ENCODE results near the gene HOXD10. TPM values are rescaled to one million over a fixed set of nuclear protein-coding genes. Genes with fewer than 3 reads are reported as not detected.

HOXD10 gene
- total and polyA plus RNA-seq, 9 of the 15 experiments (the other 6 are each of a cell fraction or from before 2014, with no cell fraction given): not detected

GRCh38 chr2:176104316-176105077 lies 12.1 kb upstream of the HOXD10 start:
- H3K9me3 ChIP-seq (replicated peaks; ENCODE audit: control insufficient read depth, insufficient read depth, low read depth, low read length): no peaks in the 10 kb centered on the region
- in situ Hi-C loops (cut with MboI) (no loop called here), intact Hi-C loops (cut with micrococcal nuclease) (no loop called here)
- BruUV-seq (replicated peaks): no TSS peak
- peaks cover 0 to 18% of the 10 kb centered on the region in 2 experiments; a peak in 1 of 5 replicates for H3K4me1 ChIP-seq (replicated peaks in 1 of 2; ENCODE audit: control insufficient read depth in 2 of 2, insufficient read depth in 2 of 2, low read length in 2 of 2)
- peaks cover 4% of the 10 kb centered on the region; the same call in 1 of the 2 replicates for H4K20me1 ChIP-seq (replicated peaks; ENCODE audit: control insufficient read depth, insufficient read depth, low read length)
- ChIA-PET POLR2A (no interaction called here), CTCF (ENCODE audit: low intra/inter-chr PET ratio) (no interaction called here)
- FAIRE-seq: no peak
- no peak overlapping the region for H3K27ac ChIP-seq (ENCODE audit: extremely low read depth, low read depth, low read length)
- no peaks in the 10 kb centered on the region for H3K9me1 ChIP-seq (ENCODE audit: control insufficient read depth, insufficient read depth, low read length)
- peak in 1 of 4 experiments; percentile 19 for DNase-seq (ENCODE audit: extremely low read depth in 1 of 4, low spot score in 3 of 4)
- H3K4me3 ChIP-seq: no peak overlapping the region
- peak; percentile 56; the same call in 2 of the 3 replicates for ATAC-seq
- no peaks in the 10 kb centered on the region for H3K36me3 ChIP-seq (ENCODE audit: control insufficient read depth, insufficient read depth, low read length)
- WGBS (ENCODE audit: insufficient coverage, low coverage, missing lambda C conversion rate): 10% methylated on average over 50 of the region's 56 CpGs
- H3K79me2 ChIP-seq (ENCODE audit: control insufficient read depth, insufficient read depth, low read length): no peaks in the 10 kb centered on the region
- no peak overlapping the region for H3K4me2 ChIP-seq (ENCODE audit: insufficient read depth, low read length)
- no peak overlapping the region for H3K9ac ChIP-seq (ENCODE audit: insufficient read depth in 1 of 2, low read depth in 2 of 2, low read length in 2 of 2)
- H2AFZ ChIP-seq (ENCODE audit: low read depth, low read length): no peak overlapping the region
- peaks cover 45 to 68% of the 10 kb centered on the region in 2 experiments for H3K27me3 ChIP-seq (ENCODE audit: control insufficient read depth in 2 of 2, insufficient read depth in 2 of 2, low read length in 2 of 2)
- TF ChIP-seq THAP7 (CRISPR knock-in tag; IDR thresholded peaks at IDR 0.05) (no peak), E2F6 (IDR thresholded peaks at IDR 0.05; ENCODE audit: borderline replicate concordance in 1 of 2, extremely low read depth in 1 of 2, insufficient read depth in 1 of 2, insufficient read length in 1 of 2, low read depth in 1 of 2, low read length in 1 of 2, poor library complexity in 1 of 2, severe bottlenecking in 1 of 2) (no peak), ZFP30 (CRISPR knock-in tag; IDR thresholded peaks at IDR 0.05; ENCODE audit: borderline replicate concordance) (no peak), FOSL1 (tag; conservative IDR thresholded peaks at IDR 0.05) (peak; percentile 32; the same call in 1 of the 2 replicates), ZNF77 (CRISPR knock-in tag; IDR thresholded peaks at IDR 0.05) (no peak), SAP30 (IDR thresholded peaks at IDR 0.05; ENCODE audit: borderline replicate concordance, insufficient read depth, low read depth, low read length, poor library complexity, severe bottlenecking) (no peak), TARDBP (IDR thresholded peaks at IDR 0.05) (no peak), ELF4 (CRISPR knock-in tag; IDR thresholded peaks at IDR 0.05) (no peak), SIRT6 (IDR thresholded peaks at IDR 0.05; ENCODE audit: low read depth, low read length) (no peak)
- TF ChIP-seq, protein P1, sequence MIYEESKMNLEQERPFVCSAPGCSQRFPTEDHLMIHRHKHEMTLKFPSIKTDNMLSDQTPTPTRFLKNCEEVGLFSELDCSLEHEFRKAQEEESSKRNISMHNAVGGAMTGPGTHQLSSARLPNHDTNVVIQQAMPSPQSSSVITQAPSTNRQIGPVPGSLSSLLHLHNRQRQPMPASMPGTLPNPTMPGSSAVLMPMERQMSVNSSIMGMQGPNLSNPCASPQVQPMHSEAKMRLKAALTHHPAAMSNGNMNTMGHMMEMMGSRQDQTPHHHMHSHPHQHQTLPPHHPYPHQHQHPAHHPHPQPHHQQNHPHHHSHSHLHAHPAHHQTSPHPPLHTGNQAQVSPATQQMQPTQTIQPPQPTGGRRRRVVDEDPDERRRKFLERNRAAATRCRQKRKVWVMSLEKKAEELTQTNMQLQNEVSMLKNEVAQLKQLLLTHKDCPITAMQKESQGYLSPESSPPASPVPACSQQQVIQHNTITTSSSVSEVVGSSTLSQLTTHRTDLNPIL (CRISPR knock-in tag; IDR thresholded peaks at IDR 0.05): no peak
- TF ChIP-seq, protein P2, sequence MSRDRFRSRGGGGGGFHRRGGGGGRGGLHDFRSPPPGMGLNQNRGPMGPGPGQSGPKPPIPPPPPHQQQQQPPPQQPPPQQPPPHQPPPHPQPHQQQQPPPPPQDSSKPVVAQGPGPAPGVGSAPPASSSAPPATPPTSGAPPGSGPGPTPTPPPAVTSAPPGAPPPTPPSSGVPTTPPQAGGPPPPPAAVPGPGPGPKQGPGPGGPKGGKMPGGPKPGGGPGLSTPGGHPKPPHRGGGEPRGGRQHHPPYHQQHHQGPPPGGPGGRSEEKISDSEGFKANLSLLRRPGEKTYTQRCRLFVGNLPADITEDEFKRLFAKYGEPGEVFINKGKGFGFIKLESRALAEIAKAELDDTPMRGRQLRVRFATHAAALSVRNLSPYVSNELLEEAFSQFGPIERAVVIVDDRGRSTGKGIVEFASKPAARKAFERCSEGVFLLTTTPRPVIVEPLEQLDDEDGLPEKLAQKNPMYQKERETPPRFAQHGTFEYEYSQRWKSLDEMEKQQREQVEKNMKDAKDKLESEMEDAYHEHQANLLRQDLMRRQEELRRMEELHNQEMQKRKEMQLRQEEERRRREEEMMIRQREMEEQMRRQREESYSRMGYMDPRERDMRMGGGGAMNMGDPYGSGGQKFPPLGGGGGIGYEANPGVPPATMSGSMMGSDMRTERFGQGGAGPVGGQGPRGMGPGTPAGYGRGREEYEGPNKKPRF (IDR thresholded peaks at IDR 0.05; ENCODE audit: low read depth, low read length): no peak
- TF ChIP-seq, protein P3, sequence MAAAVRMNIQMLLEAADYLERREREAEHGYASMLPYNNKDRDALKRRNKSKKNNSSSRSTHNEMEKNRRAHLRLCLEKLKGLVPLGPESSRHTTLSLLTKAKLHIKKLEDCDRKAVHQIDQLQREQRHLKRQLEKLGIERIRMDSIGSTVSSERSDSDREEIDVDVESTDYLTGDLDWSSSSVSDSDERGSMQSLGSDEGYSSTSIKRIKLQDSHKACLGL (CRISPR knock-in tag; IDR thresholded peaks at IDR 0.05; ENCODE audit: borderline replicate concordance, poor library complexity, severe bottlenecking): no peak
- TF ChIP-seq, protein P4, sequence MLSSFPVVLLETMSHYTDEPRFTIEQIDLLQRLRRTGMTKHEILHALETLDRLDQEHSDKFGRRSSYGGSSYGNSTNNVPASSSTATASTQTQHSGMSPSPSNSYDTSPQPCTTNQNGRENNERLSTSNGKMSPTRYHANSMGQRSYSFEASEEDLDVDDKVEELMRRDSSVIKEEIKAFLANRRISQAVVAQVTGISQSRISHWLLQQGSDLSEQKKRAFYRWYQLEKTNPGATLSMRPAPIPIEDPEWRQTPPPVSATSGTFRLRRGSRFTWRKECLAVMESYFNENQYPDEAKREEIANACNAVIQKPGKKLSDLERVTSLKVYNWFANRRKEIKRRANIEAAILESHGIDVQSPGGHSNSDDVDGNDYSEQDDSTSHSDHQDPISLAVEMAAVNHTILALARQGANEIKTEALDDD (IDR thresholded peaks at IDR 0.05): 0 out of 2 replicates have a peak, but pooled peaks have one; percentile 17
